ENCODE results near the gene PRICKLE2.

The PRICKLE2 gene

GRCh38 chr3:64151342-64151871 lies 73.9 kb downstream of the PRICKLE2 start:
- Histone ChIP-seq H3K4me3 (ENCODE audit: low read depth, low read length, poor library complexity, severe bottlenecking) (no peak overlapping the region), H3K9me2 (ENCODE audit: low read depth, low read length) (no peaks in the 10 kb centered on the region), H4K20me1 (ENCODE audit: insufficient read depth, low read length) (no peaks in the 10 kb centered on the region), H3K9me3 (ENCODE audit: low read length) (no peaks in the 10 kb centered on the region), H3K27me3 (ENCODE audit: insufficient read depth, low read length) (no peaks in the 10 kb centered on the region), H3K27ac (ENCODE audit: low read depth, low read length, poor library complexity, severe bottlenecking) (no peak overlapping the region), H3F3A (ENCODE audit: insufficient read depth, low read length) (no peaks in the 10 kb centered on the region), H3K79me2 (ENCODE audit: insufficient read depth, low read length) (no peaks in the 10 kb centered on the region), H3K36me3 (ENCODE audit: insufficient read depth, low read length) (no peaks in the 10 kb centered on the region), H3K9ac (ENCODE audit: low read length) (no peak overlapping the region), H3K4me2 (ENCODE audit: low read length) (no peak overlapping the region), H2AFZ (ENCODE audit: low read length) (no peak overlapping the region), H3K4me1 (ENCODE audit: insufficient read depth, low read length, severe bottlenecking) (no peaks in the 10 kb centered on the region)
- TF ChIP-seq CTCF (IDR thresholded peaks at IDR 0.05; ENCODE audit: low read length), result no peak
- TF ChIP-seq EZH2 (IDR thresholded peaks at IDR 0.05; ENCODE audit: borderline replicate concordance, low read length), result no peak

- no peaks in the 10 kb centered on the region for H3K79me2 ChIP-seq (ENCODE audit: insufficient read depth, low read length)
- H2AFZ ChIP-seq (ENCODE audit: low read length), result no peak overlapping the region
- H3K4me1 ChIP-seq (ENCODE audit: insufficient read depth, low read length, severe bottlenecking), result no peaks in the 10 kb centered on the region
- no peaks in the 10 kb centered on the region for H3F3A ChIP-seq (ENCODE audit: insufficient read depth, low read length)
- H3K9me3 ChIP-seq (ENCODE audit: low read length), result no peaks in the 10 kb centered on the region
- H3K4me2 ChIP-seq (ENCODE audit: low read length), result no peak overlapping the region
- no peaks in the 10 kb centered on the region for H3K9me2 ChIP-seq (ENCODE audit: low read depth, low read length)
- no peaks in the 10 kb centered on the region for H4K20me1 ChIP-seq (ENCODE audit: insufficient read depth, low read length)
- no peak overlapping the region for H3K27ac ChIP-seq (ENCODE audit: low read depth, low read length, poor library complexity, severe bottlenecking)
- no peaks in the 10 kb centered on the region for H3K27me3 ChIP-seq (ENCODE audit: insufficient read depth, low read length)
- no peak overlapping the region for H3K9ac ChIP-seq (ENCODE audit: low read length)
- TF ChIP-seq EZH2 (IDR thresholded peaks at IDR 0.05; ENCODE audit: borderline replicate concordance, low read length), result no peak
- TF ChIP-seq CTCF (IDR thresholded peaks at IDR 0.05; ENCODE audit: low read length), result no peak
- H3K36me3 ChIP-seq (ENCODE audit: insufficient read depth, low read length), result no peaks in the 10 kb centered on the region
- no peak overlapping the region for H3K4me3 ChIP-seq (ENCODE audit: low read depth, low read length, poor library complexity, severe bottlenecking)
Observed at GRCh38 chr3:64150623-64151207, 74.6 kb downstream of the PRICKLE2 start.

GRCh38 chr3:64149886-64150285 lies 75.4 kb downstream of the PRICKLE2 start:
- H3K4me3 ChIP-seq (ENCODE audit: low read depth, low read length, poor library complexity, severe bottlenecking), result no peak overlapping the region
- H4K20me1 ChIP-seq (ENCODE audit: insufficient read depth, low read length), result no peaks in the 10 kb centered on the region
- no peak overlapping the region for H3K9ac ChIP-seq (ENCODE audit: low read length)
- no peaks in the 10 kb centered on the region for H3K79me2 ChIP-seq (ENCODE audit: insufficient read depth, low read length)
- TF ChIP-seq EZH2 (IDR thresholded peaks at IDR 0.05; ENCODE audit: borderline replicate concordance, low read length), result no peak
- no peak for TF ChIP-seq CTCF (IDR thresholded peaks at IDR 0.05; ENCODE audit: low read length)
- no peaks in the 10 kb centered on the region for H3K9me2 ChIP-seq (ENCODE audit: low read depth, low read length)
- H2AFZ ChIP-seq (ENCODE audit: low read length), result no peak overlapping the region
- no peaks in the 10 kb centered on the region for H3K36me3 ChIP-seq (ENCODE audit: insufficient read depth, low read length)
- H3K27me3 ChIP-seq (ENCODE audit: insufficient read depth, low read length), result no peaks in the 10 kb centered on the region
- no peak overlapping the region for H3K27ac ChIP-seq (ENCODE audit: low read depth, low read length, poor library complexity, severe bottlenecking)
- H3K4me1 ChIP-seq (ENCODE audit: insufficient read depth, low read length, severe bottlenecking), result no peaks in the 10 kb centered on the region
- no peaks in the 10 kb centered on the region for H3F3A ChIP-seq (ENCODE audit: insufficient read depth, low read length)
- H3K9me3 ChIP-seq (ENCODE audit: low read length), result no peaks in the 10 kb centered on the region
- no peak overlapping the region for H3K4me2 ChIP-seq (ENCODE audit: low read length)
